ENCODE measurements around the gene AUTS2. TPM values are rescaled to one million over a fixed set of nuclear protein-coding genes. Genes with fewer than 3 reads are reported as not detected.

AUTS2 gene
- total RNA-seq, 1 experiment from 2014 or later = 50.0 TPM

DNA sequence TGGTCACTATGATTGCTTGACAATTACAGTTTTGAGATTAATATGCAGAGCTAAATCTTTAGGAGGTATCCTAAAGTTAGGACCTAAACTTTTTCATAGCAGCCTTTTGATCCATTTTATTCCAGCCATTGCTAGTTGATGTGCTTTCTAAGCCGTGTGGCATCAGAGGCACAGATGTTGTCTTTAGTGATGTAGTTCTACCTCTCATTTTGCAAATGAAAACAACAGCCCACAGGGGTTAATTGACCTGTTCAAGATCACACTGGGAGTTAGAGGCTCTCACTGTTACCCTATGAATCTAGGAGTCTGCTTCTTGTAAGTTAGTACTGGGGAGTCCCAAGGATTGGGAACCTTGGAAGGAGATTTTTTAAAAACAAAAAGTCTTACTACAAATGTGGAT is 10.6 kb downstream of the AUTS2 start (continued):
- TF ChIP-seq, protein P1, sequence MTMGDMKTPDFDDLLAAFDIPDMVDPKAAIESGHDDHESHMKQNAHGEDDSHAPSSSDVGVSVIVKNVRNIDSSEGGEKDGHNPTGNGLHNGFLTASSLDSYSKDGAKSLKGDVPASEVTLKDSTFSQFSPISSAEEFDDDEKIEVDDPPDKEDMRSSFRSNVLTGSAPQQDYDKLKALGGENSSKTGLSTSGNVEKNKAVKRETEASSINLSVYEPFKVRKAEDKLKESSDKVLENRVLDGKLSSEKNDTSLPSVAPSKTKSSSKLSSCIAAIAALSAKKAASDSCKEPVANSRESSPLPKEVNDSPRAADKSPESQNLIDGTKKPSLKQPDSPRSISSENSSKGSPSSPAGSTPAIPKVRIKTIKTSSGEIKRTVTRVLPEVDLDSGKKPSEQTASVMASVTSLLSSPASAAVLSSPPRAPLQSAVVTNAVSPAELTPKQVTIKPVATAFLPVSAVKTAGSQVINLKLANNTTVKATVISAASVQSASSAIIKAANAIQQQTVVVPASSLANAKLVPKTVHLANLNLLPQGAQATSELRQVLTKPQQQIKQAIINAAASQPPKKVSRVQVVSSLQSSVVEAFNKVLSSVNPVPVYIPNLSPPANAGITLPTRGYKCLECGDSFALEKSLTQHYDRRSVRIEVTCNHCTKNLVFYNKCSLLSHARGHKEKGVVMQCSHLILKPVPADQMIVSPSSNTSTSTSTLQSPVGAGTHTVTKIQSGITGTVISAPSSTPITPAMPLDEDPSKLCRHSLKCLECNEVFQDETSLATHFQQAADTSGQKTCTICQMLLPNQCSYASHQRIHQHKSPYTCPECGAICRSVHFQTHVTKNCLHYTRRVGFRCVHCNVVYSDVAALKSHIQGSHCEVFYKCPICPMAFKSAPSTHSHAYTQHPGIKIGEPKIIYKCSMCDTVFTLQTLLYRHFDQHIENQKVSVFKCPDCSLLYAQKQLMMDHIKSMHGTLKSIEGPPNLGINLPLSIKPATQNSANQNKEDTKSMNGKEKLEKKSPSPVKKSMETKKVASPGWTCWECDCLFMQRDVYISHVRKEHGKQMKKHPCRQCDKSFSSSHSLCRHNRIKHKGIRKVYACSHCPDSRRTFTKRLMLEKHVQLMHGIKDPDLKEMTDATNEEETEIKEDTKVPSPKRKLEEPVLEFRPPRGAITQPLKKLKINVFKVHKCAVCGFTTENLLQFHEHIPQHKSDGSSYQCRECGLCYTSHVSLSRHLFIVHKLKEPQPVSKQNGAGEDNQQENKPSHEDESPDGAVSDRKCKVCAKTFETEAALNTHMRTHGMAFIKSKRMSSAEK (CRISPR knock-in tag; IDR thresholded peaks at IDR 0.05; ENCODE audit: borderline replicate concordance) = no peak
- TF ChIP-seq ZNF423 (CRISPR knock-in tag; IDR thresholded peaks at IDR 0.05) = 0 out of 2 replicates have a peak, but pooled peaks have one; percentile 4
- TF ChIP-seq SP1 (CRISPR knock-in tag; conservative IDR thresholded peaks at IDR 0.05) = 0 out of 2 replicates have a peak, but pooled peaks have one; percentile 31
- TF ChIP-seq, protein P2, sequence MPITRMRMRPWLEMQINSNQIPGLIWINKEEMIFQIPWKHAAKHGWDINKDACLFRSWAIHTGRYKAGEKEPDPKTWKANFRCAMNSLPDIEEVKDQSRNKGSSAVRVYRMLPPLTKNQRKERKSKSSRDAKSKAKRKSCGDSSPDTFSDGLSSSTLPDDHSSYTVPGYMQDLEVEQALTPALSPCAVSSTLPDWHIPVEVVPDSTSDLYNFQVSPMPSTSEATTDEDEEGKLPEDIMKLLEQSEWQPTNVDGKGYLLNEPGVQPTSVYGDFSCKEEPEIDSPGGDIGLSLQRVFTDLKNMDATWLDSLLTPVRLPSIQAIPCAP (CRISPR knock-in tag; IDR thresholded peaks at IDR 0.05) = no peak
- TF ChIP-seq, protein P3, sequence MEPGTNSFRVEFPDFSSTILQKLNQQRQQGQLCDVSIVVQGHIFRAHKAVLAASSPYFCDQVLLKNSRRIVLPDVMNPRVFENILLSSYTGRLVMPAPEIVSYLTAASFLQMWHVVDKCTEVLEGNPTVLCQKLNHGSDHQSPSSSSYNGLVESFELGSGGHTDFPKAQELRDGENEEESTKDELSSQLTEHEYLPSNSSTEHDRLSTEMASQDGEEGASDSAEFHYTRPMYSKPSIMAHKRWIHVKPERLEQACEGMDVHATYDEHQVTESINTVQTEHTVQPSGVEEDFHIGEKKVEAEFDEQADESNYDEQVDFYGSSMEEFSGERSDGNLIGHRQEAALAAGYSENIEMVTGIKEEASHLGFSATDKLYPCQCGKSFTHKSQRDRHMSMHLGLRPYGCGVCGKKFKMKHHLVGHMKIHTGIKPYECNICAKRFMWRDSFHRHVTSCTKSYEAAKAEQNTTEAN (CRISPR knock-in tag; IDR thresholded peaks at IDR 0.05) = 0 out of 2 replicates have a peak, but pooled peaks have one; percentile 34
- TF ChIP-seq, protein P4, sequence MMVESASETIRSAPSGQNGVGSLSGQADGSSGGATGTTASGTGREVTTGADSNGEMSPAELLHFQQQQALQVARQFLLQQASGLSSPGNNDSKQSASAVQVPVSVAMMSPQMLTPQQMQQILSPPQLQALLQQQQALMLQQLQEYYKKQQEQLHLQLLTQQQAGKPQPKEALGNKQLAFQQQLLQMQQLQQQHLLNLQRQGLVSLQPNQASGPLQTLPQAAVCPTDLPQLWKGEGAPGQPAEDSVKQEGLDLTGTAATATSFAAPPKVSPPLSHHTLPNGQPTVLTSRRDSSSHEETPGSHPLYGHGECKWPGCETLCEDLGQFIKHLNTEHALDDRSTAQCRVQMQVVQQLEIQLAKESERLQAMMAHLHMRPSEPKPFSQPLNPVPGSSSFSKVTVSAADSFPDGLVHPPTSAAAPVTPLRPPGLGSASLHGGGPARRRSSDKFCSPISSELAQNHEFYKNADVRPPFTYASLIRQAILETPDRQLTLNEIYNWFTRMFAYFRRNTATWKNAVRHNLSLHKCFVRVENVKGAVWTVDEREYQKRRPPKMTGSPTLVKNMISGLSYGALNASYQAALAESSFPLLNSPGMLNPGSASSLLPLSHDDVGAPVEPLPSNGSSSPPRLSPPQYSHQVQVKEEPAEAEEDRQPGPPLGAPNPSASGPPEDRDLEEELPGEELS (CRISPR knock-in tag; IDR thresholded peaks at IDR 0.05) = peak; percentile 73; the same call in 1 of the 2 replicates
- no peak for TF ChIP-seq RELA (CRISPR knock-in tag; IDR thresholded peaks at IDR 0.05; ENCODE audit: borderline replicate concordance)

DNA sequence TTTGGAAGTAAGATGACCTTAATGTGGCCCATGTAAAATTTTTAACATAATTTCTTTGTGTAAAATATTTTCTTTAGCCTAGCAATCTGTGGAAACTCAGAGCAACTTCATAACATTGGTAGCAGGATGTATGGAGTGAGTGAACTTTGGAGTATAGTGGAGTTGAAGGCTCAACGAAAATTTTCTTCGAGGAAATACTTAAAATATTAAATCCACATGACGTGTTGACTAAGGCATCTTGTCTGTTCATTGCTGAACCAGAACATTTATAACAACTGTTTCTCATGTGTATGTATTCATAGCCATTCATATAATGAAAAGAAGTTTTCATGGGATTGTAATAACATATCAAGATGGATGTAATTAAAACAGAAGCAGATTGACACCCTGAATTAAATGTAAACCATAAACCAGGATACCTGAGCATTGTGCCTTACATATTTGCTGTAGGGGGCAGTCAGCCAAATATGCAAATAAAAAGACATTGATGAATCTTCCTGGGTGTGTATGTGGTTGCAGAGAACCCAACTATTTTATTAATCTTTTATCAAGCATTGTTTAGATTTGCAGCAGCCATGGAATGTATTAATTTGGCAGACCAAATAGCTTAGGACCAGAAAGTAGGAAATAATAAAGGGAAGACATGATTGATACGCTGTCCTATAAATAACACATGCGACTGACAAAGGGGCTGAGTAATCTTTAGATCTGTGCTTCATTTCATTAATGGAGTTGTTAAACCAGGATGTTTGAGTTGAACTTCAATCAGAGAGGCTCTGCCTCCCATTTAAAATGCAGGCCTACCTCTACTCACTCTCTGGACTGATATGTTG is 11.5 kb downstream of the AUTS2 start:
- no peaks in the 10 kb centered on the region for H3K27me3 Mint-ChIP-seq (ENCODE audit: low read depth)
- no peak for TF ChIP-seq ZNF232 (CRISPR knock-in tag; IDR thresholded peaks at IDR 0.05)
- TF ChIP-seq, protein P5, sequence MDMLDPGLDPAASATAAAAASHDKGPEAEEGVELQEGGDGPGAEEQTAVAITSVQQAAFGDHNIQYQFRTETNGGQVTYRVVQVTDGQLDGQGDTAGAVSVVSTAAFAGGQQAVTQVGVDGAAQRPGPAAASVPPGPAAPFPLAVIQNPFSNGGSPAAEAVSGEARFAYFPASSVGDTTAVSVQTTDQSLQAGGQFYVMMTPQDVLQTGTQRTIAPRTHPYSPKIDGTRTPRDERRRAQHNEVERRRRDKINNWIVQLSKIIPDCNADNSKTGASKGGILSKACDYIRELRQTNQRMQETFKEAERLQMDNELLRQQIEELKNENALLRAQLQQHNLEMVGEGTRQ (CRISPR knock-in tag; IDR thresholded peaks at IDR 0.05) = no peak
- TF ChIP-seq, protein P6, sequence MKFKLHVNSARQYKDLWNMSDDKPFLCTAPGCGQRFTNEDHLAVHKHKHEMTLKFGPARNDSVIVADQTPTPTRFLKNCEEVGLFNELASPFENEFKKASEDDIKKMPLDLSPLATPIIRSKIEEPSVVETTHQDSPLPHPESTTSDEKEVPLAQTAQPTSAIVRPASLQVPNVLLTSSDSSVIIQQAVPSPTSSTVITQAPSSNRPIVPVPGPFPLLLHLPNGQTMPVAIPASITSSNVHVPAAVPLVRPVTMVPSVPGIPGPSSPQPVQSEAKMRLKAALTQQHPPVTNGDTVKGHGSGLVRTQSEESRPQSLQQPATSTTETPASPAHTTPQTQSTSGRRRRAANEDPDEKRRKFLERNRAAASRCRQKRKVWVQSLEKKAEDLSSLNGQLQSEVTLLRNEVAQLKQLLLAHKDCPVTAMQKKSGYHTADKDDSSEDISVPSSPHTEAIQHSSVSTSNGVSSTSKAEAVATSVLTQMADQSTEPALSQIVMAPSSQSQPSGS (CRISPR knock-in tag; IDR thresholded peaks at IDR 0.05; ENCODE audit: borderline replicate concordance, low read depth) = no peak
- no peak overlapping the region for H3K27ac Mint-ChIP-seq
- DNase-seq (ENCODE audit: low spot score) = no peak
- H3K9me3 Mint-ChIP-seq = no peaks in the 10 kb centered on the region
- H3K4me1 Mint-ChIP-seq = peaks cover 43% of the 10 kb centered on the region
- no peak overlapping the region for H3K4me3 Mint-ChIP-seq
- POLR2A ChIA-PET = no interaction called here
- ATAC-seq = no peak
- CTCF ChIA-PET = no interaction called here
- H3K36me3 Mint-ChIP-seq = no peaks in the 10 kb centered on the region
